Bone marrow (tissue), 2 donors: ENCODE results near the gene DDX10.
"Not testable (repeated sequence)": the region's sequence is repeated elsewhere in the genome, so short reads cannot be mapped to it uniquely, and the experiment has no call there.

Source experiments
- DNase-seq, 2 donors: peaks; one replicate each; lab custom pipeline; 2025; lab: John Stamatoyannopoulos, UW

Gene DDX10

DNA sequence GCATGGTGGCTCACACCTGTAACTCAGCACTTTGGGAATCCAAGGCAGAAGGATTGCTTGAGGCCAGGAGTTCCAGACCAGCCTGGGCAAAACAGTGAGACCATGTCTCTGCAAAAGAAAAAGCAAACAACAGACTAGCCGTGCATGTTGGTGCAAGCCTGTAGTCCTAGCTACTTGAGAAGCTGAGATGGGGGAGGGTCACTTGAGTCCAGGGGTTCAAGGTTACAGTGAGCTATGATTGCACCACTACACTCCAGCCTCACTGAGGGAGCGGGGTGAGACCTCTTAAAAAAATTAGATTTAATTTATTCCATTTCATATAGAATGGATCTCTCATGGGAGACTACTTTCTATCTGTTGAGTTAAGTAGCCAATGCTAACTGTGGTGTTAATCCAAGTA, 50.4 kb downstream of the DDX10 start:
- DNase-seq = no peak

DNA sequence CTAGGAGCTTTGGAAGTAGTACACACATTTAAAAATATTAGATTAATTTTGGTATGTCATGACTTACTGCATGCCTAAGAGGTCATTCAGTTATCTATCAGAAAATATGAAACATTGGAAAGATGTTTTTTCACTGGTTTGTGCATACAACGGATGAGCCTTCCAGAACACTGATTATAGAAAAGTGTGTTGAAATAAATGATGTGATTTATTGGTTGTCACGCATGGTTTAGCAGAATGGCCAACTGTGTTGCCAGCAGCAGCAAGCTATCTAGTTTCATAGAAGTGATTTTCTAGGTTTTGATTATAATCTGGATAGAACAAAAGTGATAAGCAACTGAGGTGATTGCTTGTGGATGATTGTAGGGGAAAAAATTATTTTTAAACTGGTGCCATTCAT, 53.6 kb downstream of the DDX10 start:
- no peak for DNase-seq

DNA sequence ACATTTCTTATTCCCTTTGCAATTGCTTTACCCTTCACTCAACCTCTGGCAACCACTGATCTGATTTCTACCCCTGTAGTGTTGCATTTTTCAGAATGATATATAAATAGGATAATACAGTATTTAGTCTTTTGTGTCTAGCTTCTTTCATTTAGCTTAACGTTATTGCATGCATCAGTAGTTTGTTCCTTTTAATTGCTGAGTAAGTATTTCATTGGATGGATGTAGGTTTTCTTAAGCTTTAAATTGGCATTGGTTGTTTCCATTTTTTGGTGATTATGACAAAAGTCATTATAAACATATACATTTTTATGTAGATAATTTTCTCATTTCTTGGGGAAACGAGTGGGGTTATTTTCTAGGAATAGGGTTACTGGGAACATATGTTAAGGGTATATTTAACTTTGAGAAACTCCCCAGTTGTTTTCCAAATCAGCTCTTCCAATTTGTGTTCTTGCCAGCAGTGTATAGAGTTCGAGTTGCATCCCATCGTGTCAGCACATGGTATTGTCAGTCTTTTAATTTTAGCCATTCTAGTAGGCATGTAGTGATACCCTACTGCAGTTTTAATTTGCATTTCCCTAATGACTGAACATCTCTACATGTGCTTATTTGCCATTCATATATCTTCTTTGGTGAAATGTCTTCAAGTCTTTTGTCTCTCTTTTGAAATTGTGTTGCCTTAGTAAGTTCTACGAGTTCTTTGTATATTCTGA, 60.3 kb downstream of the DDX10 start:
- DNase-seq = no peak

- no peak for DNase-seq
Observed at GRCh38 chr11:108726077-108726800, 61.4 kb downstream of the DDX10 start.

GRCh38 chr11:108727665-108728064, 62.8 kb downstream of the DDX10 start:
- no peak for DNase-seq

DNA sequence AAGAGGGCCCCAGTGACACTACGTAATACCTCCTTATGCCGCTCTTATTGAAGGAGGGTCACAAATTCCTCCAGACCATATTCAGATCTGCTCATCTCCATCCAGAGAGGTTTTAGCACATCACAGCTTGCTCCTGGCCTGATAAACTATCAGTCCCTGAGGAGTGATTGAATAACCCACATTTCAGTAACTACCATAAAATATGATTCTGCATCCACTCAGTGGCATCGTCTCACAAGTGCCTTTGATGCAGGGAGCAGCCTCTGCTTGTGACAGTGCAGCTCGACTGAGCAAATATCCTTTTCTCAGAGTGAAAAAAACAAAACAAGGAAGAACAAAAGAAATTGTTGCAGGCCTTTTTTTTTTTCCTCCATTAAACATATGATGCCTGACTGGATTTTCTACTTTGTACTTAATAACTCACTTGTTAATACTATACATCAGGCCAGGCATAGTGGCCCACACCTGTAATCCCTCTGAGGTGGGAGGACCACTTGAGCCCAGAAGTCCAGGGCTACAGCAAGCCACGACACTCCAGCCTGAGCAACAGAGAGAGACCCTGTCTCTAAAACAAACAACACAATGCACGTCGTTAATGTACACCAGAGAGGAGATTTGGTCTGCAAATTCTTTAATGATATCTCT, 64.5 kb downstream of the DDX10 start:
- DNase-seq = no peak

GRCh38 chr11:108732395-108732794, 67.5 kb downstream of the DDX10 start:
- DNase-seq = no peak

- no peak for DNase-seq
Observed at GRCh38 chr11:108733479-108734116, 68.7 kb downstream of the DDX10 start.

- no peak for DNase-seq
Observed at GRCh38 chr11:108734283-108734682, 69.4 kb downstream of the DDX10 start.

DNA sequence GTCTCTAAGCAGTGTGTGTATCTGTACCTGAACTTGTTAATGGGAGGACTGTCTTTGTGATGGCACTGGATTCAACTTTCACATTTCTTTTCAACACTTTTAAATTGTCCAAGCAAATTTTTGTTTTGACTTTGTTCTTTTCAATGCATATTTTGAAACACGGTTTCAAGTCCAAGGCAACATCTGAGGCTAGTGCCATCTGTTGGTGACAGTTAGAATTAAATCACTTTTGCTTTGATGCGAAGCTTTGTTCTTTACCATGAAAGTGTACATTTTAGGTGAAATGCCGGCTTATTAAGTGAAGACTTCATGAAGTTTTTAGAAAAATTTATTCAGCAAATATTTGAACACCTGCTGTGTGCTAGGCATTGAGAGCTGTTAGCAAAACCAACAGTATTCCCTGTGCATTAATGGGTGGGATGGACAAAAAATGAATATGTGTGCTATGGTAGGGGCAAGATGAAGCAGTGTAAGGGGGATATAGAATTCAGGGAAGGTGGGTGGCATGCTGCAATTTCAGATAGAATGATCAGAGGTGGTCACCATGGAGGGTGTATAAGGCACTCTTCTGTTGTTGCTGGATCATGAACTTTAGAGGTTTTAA, 70.2 kb downstream of the DDX10 start:
- DNase-seq = no peak

GRCh38 chr11:108740132-108740531, 75.3 kb downstream of the DDX10 start:
- not testable (repeated sequence) for DNase-seq

- no peak for DNase-seq
Observed at GRCh38 chr11:108743851-108744250, 79.0 kb downstream of the DDX10 start.

DNA sequence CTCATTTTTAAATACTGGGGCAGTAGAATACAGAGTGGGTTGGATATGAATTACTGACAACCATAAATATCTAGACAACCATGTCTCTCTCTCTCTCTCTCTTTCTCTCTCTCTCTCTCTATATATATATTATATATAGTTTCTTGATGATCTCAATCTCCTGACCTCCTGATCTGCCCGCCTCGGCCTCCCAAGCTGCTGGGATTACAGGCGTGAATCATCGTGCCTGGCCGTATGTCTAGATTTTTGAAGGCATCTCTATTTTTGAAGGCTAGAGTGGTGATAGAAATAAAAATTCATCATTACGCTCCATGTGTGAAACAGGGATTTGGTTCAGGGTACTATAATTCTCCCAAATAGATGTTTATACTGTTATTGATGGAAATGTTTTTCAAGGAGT, 84.1 kb downstream of the DDX10 start:
- no peak for DNase-seq

GRCh38 chr11:108751444-108751843, 86.6 kb downstream of the DDX10 start:
- DNase-seq = peak in 1 of 2 donors; percentile 74

DNA sequence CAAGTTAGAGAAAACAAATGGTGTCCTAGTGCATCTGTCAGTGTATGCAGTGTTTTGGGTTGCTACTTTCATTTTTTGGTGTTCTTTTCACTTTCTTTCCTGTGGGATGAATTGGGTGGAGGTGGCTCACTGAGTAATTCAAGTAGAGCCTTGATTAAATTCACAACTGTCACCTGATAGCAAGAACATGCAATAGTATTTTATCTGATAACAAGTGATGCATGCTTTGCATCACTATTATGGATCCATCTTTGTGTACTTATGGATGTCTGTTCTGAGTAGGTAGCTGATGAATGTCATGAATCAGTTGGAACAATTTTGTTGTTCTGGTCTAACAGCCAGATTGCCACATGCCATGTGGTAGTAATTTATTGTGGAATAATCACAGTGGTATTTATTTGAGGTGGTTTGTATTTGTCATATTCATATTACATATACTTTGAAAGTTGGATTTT, 87.5 kb downstream of the DDX10 start:
- no peak for DNase-seq

DNA sequence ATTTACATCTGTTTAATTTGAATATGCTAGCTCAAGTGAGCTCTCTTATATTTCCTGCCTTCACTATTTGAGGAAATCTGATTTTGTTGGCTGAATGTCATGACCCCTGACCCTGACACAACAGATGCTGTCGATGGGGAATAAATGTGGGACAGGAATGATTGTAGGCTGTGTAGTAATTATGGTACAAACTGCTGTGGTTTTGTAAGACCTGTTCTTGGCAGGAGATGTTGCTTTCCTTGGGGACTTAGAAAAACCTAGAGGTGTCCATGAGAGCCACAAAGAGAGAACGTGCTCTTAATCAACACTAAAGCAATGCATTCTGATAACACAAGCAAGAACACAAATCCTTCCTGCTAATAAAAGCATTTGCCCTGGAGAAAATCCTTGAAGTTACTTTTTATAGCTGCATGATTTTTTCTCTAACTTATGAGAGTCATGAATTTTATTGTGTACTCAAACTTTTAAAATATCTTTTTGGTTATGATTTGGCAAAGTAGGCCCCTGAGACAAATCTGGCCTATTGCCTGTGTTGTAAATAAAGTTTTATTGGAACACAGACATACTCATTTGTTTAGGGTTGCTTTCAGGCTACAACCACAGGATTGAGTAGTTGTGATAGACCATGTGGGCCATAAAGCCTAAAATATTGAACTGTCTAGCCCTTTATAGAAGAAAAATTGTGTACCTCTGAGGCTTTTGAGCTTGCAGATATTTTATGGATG, 90.2 kb downstream of the DDX10 start:
- DNase-seq = no peak

- DNase-seq = no peak
Observed at GRCh38 chr11:108757630-108758029, 92.8 kb downstream of the DDX10 start.

DNA sequence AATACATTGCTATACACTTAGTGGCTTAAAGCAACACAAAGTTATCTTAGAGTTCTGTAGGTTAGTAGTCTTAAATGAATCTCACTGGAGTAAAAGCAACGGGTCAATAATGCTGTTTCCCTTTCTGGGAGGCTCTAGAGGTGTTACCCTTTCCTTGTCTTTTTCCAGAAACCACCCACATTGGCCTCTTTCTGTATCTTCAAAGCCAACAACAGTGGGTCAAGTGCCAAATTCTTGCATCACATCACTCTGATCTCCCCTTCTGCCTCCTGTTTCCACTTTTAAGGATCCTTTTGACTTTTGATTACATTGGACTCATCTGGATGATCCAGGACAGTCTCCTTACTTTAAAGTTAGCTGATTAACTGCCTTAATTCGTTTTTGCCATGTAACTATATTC, 93.6 kb downstream of the DDX10 start:
- no peak for DNase-seq

- no peak for DNase-seq
Observed at GRCh38 chr11:108766596-108767173, 101.8 kb downstream of the DDX10 start.

DNA sequence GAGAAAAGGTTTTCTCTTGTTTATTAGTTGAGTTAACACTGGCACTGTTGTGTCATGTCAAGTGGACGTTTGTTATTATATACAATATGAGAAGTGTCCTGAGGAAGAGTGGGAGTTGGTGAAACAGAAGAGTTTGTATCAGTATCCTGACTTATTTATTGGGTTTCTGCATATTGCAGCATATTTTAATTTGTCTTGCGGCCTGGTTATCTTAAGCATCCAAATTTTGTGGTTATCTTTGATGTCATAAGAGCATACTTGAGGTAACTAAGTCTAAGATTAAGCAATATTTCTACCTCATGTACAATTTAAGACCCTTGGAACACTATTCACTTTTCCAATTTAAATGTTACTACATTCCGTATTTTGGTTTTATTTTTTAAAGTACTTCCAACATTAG, 103.5 kb downstream of the DDX10 start:
- DNase-seq = no peak

- no peak for DNase-seq
Observed at GRCh38 chr11:108768964-108769363, 104.1 kb downstream of the DDX10 start.
